Calu3 (cell line): ENCODE data around the gene FLRT1. TPM values are rescaled to one million over a fixed set of nuclear protein-coding genes. Genes with fewer than 3 reads are reported as not detected.

Experiments
- BruUV-seq: library from RNA; stranded (reverse); fragments of 400-500 nt; replicated peaks from 2 replicates; lab custom pipeline; 2021; lab: Mats Ljungman, UMichigan
- CTCF ChIA-PET: fragments of 300-600 bp; sonication (Branson Sonifier 250); formaldehyde crosslinking; loops from one replicate; lab custom pipeline; 2022; ENCODE audit warnings: antibody characterized with exemption; lab: Charles Lee
- DNase-seq: peaks from one replicate; pipeline ENCODE4 v3.0.0; 2022
- H3K27ac Mint-ChIP-seq: one replicate; pipeline ENCODE4 v1.8.0; 2022; ENCODE audit warnings: mixed read lengths; ENCODE audit not compliant: unreplicated experiment
- H3K27me3 Mint-ChIP-seq: one replicate; pipeline ENCODE4 v1.8.0; 2022; ENCODE audit warnings: mixed read lengths; ENCODE audit not compliant: unreplicated experiment
- H3K36me3 Mint-ChIP-seq: one replicate; pipeline ENCODE4 v1.8.0; 2022; ENCODE audit warnings: mild to moderate bottlenecking, moderate library complexity, mixed read lengths; ENCODE audit not compliant: insufficient read depth, unreplicated experiment
- H3K4me1 Mint-ChIP-seq: one replicate; pipeline ENCODE4 v1.8.0; 2022; ENCODE audit warnings: mild to moderate bottlenecking, low read depth, mixed read lengths; ENCODE audit not compliant: unreplicated experiment
- H3K4me3 Mint-ChIP-seq: one replicate; pipeline ENCODE4 v1.8.0; 2022; ENCODE audit warnings: mild to moderate bottlenecking, low read depth, moderate library complexity, mixed read lengths; ENCODE audit not compliant: unreplicated experiment
- H3K9me3 Mint-ChIP-seq: one replicate; pipeline ENCODE4 v1.8.0; 2022; ENCODE audit warnings: low read depth, mixed read lengths; ENCODE audit not compliant: unreplicated experiment
- CTCF ChIP-seq: fragments of 200-600 bp; IDR thresholded peaks from one replicate; pipeline ENCODE4 v1.8.0; 2022; ENCODE audit warnings: antibody characterized with exemption; ENCODE audit not compliant: unreplicated experiment
- intact Hi-C: fragments of 100-400 bp; cut with micrococcal nuclease; formaldehyde crosslinking; loops from one replicate; pipeline ENCODE4 v1.10.0; 2022; ENCODE audit not compliant: unreplicated experiment
- total RNA-seq: library from RNA; stranded (reverse); gene quantifications from 2 replicates; pipeline ENCODE4 v1.2.3, GENCODE V29; 2022

The FLRT1 gene
- total RNA-seq, 1 experiment from 2014 or later, result 0.09 TPM

- H3K9me3 Mint-ChIP-seq, result no peaks in the 10 kb centered on the region
- no peak overlapping the region for H3K4me3 Mint-ChIP-seq
- no peaks in the 10 kb centered on the region for H3K36me3 Mint-ChIP-seq
- no peak overlapping the region for H3K27ac Mint-ChIP-seq
- intact Hi-C loops, result loop anchor here (10.0 kb wide), 1 partner anchor 97 kb away; no protein-coding TSS in a partner anchor
- no peaks in the 10 kb centered on the region for H3K4me1 Mint-ChIP-seq
- no peak for DNase-seq
- BruUV-seq, result no TSS peak
- H3K27me3 Mint-ChIP-seq, result no peaks in the 10 kb centered on the region
- CTCF ChIA-PET, result interaction anchor here (0.5 to 1.2 kb wide), 2 partner anchors 13 to 43 kb away, joined by 3 to 4 read pairs; no protein-coding TSS in a partner anchor
- no peak for TF ChIP-seq CTCF
Observed at GRCh38 chr11:64048042-64048854, 12.5 kb downstream of the FLRT1 start.

- H3K36me3 Mint-ChIP-seq, result no peaks in the 10 kb centered on the region
- H3K9me3 Mint-ChIP-seq, result no peaks in the 10 kb centered on the region
- H3K27ac Mint-ChIP-seq, result no peak overlapping the region
- BruUV-seq, result no TSS peak
- no peak for DNase-seq
- CTCF ChIA-PET, result no interaction called here
- TF ChIP-seq CTCF, result no peak
- no peak overlapping the region for H3K4me3 Mint-ChIP-seq
- intact Hi-C loops, result loop anchor here (10.0 kb wide), 1 partner anchor 95 kb away; no protein-coding TSS in a partner anchor
- H3K27me3 Mint-ChIP-seq, result no peaks in the 10 kb centered on the region
- no peaks in the 10 kb centered on the region for H3K4me1 Mint-ChIP-seq
Observed at GRCh38 chr11:64049509-64049908, 13.8 kb downstream of the FLRT1 start.

- no peak for DNase-seq
- Mint-ChIP-seq H3K9me3 (no peaks in the 10 kb centered on the region), H3K36me3 (no peaks in the 10 kb centered on the region), H3K27ac (no peak overlapping the region), H3K27me3 (no peaks in the 10 kb centered on the region), H3K4me3 (no peak overlapping the region), H3K4me1 (no peaks in the 10 kb centered on the region)
- CTCF ChIA-PET, result no interaction called here
- intact Hi-C loops, result no loop called here
- BruUV-seq, result no TSS peak
- no peak for TF ChIP-seq CTCF
Observed at GRCh38 chr11:64051297-64051696, 15.6 kb downstream of the FLRT1 start.

- no peaks in the 10 kb centered on the region for H3K36me3 Mint-ChIP-seq
- no peak overlapping the region for H3K4me3 Mint-ChIP-seq
- H3K4me1 Mint-ChIP-seq, result no peaks in the 10 kb centered on the region
- CTCF ChIA-PET, result interaction anchor here (0.6 kb wide), 1 partner anchor 244 kb away, joined by 4 read pairs; no protein-coding TSS in a partner anchor
- no TSS peak for BruUV-seq
- no peak overlapping the region for H3K27ac Mint-ChIP-seq
- no peak for TF ChIP-seq CTCF
- intact Hi-C loops, result no loop called here
- DNase-seq, result no peak
- no peaks in the 10 kb centered on the region for H3K27me3 Mint-ChIP-seq
- no peaks in the 10 kb centered on the region for H3K9me3 Mint-ChIP-seq
Observed at GRCh38 chr11:64052436-64052835, 16.7 kb downstream of the FLRT1 start.
